GM10847 (cell line): ENCODE measurements around the gene HNRNPAB.

Source experiments
- POLR2A ChIP-seq: IDR thresholded peaks from 2 replicates; pipeline ENCODE4 v1.6.1; 2011; ENCODE audit not compliant: insufficient read length; ENCODE audit errors: extremely low read depth

The HNRNPAB gene

DNA sequence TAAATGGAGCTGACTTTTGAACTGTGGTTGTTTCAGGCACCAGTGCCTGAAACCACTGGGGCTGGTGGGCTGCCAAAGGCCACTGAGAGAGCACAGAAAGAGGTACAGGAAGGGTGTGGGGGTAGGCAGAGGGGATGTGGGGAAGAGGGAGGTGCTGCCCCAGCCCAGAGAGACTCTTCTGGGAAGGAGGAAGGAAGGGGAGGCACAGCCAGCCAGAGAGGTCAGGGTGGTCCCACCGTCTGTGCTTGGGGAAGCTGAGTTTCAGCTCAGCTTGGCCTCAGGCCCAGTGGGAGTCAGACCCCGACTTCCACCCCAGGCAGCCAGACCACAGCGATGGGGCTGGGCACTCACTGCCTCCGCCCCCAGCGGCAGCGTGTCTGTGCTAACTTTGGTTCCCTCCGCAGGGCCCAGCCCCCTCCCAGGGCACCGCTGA lies 36.9 kb downstream of the HNRNPAB start:
- no peak for TF ChIP-seq POLR2A

DNA sequence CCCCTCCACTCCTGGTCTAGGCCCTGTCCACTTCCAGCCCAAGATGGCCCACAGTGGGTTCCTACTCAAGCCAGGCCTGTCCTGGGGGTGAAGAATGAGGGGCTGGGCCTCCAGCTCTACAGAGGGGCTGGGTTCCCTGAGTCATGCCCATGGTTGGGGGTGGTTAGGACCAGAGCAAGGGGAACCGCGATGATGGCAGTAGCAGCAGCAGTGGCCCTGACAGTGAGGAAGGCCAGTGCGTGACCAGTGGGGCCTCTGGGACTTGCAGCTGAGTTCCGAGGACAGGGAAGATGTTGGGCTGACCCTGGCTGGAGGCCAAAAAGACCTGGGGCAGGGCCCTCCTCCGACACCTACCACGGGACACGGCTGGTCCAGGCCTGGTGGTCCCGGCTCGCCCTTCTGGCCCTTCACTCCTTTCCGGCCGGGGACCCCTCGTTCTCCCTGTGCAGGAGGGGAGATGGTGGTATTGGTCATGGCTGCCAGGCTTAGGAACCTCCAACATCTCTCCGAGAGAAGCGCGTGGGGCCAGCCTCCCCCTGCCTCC lies 37.4 kb downstream of the HNRNPAB start:
- no peak for TF ChIP-seq POLR2A

DNA sequence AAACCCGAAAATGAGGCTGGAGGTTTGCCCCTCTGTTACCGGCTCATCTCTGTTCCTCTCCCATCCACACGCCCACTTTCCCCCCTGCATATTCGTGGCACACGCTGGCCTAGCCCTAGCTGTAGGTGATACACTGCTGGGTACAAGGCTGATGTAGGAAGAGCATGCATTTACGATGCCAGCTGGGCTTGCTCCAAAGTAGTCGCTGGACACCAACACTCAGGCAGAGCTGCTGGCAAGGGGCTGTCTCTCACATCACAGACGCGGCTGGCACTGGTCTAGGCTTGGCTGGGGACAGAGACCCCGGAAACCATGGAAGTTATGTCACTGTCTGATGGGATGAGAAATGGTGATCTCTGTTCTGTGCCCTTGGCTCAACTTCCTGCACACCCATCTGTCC lies 38.1 kb downstream of the HNRNPAB start:
- no peak for TF ChIP-seq POLR2A

DNA sequence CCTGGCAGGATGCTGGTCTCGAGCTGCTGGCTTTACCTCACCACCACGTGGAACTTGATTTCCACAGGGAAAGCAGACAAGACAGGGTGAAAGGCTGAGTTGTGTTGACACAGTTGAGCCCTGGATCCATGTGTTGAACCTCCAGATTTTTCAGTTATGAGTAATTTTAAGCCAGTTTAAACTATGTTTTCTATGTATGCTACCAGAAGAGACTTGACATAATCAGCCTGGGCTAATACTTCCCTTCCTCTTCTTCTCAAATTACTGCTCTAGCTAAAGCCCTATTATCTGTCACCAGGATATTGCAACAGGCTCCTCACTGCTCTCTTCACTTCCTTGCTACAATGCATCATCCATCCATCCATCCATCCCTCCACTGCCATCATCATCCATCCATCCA lies 40.2 kb downstream of the HNRNPAB start:
- TF ChIP-seq POLR2A: no peak

DNA sequence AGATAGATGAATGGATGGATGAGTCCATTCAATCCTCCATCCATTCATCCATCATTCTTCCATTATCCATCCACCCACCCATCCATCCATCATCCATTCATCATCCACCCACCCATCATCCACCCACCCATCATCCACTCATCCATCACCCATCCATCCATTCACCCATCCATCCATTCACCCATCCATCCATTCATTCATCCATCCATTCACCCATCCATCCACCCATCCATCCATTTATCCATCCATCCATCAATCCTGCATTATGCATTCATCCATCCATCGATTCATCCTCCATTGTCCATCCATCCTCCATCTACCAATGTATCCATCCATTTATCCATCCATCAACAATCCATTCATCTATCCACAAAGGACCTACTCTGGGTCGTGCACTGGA lies 41.1 kb downstream of the HNRNPAB start:
- TF ChIP-seq POLR2A: no peak

DNA sequence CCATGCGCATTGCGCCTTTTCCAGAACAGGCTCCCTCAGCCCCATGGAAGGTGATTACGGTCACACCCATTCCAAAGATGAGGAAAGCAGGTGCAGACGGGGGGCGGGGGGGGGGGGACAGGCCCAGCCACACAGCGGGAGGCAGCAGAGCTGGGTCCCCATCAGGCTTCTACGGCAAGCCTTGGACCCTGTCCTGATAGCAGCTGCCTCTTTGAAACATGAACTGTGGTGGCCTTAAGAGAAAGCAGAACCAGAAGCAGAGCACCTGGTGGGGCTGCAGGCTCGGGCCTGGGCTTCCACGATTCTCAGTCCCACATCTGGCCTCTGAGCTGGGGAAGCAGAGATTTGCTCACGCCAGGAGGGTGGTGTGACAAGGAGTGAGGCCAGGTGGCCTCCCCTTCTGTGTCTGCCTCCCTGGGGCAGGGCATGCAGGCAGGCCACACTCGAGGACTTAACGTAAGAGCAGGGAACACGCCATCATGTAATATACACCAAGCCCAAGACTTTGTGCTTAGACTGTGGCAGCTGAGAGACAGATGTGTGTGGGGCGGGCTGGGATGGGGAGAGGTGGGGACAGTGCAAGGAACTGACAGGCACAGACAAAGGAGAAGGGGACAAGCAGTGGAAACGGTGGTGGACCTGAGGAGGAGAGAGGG lies 42.4 kb downstream of the HNRNPAB start:
- TF ChIP-seq POLR2A: no peak

DNA sequence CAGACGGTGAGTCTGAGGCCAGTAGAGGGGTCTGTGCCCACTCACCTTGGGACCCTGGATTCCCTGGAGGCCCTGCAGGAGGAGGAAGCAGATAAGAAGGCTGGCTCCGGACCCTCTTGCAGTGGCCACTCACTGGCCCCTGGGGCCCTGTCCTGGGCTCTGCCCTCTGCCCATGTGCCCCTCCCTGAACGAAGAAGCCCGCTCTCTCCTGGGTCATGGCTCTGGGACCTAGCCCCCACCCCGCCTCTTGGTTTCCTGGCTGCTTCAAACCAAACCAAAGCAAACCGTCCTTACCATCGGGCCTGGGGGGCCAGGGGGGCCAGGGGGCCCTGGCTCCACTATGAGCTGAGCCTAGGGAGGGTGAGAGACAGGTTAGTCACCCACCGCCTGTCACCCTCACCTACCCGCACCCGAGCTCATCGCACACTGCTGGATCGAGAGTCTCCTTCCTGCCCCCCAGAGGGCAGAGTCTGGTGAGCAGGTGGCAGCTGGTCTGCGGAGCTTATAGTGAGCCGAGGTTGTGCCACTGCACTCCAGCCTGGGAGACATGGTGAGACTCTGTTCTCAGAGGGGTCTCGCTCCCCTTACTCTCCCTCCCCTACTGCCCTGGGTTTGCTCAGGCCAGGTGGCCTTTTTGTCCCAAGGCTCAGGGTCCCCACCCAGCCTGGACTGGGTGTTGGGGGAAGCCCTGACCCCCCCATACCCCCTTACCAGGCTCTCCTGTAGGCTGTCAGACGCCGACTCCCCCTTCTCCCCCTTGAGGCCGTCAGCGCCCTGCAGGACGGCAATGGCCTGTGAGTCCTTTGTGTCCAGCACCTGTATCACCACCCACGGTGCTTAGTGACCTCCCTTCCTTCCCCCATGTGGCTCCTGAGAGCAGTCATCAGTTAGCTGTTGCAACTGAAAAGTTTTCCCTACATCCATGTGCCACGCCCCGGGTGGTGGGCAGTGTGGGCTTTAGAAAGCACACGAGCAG lies 43.4 kb downstream of the HNRNPAB start:
- TF ChIP-seq POLR2A: no peak

DNA sequence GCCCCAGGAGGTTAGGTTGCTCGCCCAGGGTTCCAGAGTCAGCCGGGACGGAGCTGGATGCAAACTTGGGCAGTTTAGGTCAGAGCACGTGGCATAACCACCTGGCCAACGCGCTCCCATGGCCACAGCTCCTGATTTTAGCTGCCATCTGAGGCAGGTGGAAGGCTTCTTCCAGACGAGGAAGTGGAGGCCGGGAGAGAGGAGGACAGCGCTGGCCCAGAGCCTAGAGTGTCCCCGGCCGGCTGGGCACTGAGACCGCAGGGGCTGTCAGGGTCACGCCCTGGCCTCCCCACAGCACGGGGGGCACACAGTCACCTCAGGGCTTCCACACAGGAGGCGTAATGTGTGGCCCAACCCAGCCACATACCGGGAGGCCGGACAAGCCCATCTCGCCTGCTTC lies 44.4 kb downstream of the HNRNPAB start:
- no peak for TF ChIP-seq POLR2A

DNA sequence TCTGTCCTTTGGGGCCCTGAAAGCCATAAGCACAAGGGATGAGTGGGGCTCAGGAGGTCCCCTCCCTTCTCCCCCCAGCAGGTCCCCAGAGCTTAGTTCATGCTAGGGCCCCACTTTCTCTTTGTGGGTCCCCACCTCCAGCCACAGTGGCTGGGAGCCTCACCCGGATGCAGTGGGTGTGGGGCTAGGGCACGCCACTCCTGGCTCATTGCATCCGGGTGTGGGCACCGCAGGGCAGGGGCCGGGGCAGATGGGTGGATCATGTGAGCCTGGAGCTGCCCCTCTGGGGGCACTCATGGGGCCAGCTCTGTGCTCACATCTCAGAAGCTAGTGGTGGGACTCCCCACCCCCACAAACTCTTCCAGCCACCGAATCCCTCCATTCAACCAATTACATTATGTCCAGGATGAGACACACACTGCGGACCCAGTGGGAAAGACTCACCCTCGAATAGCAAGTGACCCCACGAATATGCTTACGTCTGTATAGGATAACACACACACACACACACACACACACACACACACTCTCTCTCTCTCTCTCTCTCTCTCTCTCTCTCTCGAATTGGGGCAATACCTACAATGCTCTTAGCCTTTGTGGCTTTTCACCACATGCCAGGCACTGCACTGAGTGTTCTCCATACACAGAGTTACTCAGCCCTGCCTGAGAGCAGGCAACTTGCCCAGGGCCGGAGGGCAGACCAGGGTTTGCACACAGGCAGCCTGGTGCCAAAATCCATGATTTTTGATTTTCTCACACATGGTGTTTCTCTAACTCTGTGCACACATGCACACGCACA lies 45.1 kb downstream of the HNRNPAB start:
- TF ChIP-seq POLR2A: no peak

DNA sequence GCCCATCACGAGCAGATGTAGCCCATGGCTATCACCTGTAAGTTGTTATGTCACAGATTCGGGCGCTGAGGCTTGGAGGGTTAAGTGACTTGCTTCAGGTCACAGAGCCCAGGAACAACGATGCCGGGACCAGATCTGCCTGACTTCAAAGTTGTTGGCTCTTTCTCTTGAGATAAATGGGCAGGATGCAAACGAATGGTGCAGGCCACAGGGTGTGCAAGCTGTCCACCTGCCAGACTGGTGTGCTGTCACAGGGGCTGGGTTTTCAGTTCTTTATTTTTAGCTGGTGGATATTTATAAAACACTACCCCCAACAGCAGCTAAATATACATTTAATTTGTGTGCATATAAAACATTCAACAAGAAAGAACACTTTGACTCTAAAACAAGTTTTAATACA lies 45.9 kb downstream of the HNRNPAB start:
- TF ChIP-seq POLR2A: no peak

DNA sequence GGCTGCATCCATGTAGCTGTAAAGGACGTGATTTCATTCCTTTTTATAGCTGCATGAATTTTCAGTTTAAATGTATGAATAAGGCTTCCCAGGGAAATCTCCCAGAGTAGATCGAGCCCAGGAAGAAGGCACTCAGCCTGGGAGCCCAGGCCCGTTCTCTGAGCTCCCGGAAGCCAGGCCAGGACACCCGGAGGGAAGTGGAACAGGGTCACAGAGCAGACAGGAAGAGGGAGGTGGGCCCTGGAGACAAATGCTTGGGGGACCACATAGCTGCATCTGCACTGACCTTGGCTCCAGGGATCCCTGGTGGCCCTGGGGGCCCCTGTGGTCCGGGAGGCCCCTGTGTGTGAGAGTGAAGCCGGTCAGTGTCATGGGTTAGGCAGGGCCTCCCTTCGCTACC lies 47.9 kb downstream of the HNRNPAB start:
- no peak for TF ChIP-seq POLR2A

DNA sequence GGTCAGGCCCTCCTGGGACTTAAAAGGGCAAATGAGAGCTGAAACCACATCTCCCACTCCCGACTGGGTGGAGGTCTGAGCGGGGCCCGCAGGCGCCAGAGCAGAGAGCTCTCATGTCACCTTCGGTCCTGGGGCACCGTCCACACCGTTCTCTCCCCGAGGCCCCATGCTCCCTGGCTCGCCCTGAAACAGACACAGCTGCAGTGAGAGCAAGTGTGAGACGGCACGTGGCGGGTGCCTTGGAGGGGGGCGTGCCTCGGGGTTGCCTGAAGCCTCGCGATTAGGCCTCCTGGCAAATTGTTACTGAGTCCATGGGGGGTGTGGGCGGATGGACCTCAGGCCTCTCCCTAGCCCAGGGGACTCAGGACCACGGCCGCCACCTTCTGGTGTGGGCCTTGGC lies 52.4 kb downstream of the HNRNPAB start:
- no peak for TF ChIP-seq POLR2A

DNA sequence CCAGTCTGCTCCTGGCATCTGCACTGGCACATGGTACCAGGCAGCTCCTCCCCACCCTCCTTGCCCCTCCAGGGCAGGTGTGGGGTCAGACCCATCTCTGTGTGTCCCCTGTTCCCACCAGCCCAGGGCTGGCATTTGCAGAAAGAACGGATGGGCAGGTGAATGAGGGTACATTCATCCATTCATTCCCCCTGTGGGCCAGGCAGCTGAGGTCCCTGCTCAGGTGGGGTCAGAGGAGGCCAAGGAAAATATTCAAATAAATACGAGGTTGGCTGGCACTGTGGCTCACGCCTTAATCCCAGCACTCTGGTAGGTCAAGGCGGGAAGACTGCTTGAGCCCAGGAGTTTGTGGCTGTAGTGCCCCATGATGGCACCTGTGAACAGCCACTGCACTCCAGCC lies 53.3 kb downstream of the HNRNPAB start:
- TF ChIP-seq POLR2A: no peak

DNA sequence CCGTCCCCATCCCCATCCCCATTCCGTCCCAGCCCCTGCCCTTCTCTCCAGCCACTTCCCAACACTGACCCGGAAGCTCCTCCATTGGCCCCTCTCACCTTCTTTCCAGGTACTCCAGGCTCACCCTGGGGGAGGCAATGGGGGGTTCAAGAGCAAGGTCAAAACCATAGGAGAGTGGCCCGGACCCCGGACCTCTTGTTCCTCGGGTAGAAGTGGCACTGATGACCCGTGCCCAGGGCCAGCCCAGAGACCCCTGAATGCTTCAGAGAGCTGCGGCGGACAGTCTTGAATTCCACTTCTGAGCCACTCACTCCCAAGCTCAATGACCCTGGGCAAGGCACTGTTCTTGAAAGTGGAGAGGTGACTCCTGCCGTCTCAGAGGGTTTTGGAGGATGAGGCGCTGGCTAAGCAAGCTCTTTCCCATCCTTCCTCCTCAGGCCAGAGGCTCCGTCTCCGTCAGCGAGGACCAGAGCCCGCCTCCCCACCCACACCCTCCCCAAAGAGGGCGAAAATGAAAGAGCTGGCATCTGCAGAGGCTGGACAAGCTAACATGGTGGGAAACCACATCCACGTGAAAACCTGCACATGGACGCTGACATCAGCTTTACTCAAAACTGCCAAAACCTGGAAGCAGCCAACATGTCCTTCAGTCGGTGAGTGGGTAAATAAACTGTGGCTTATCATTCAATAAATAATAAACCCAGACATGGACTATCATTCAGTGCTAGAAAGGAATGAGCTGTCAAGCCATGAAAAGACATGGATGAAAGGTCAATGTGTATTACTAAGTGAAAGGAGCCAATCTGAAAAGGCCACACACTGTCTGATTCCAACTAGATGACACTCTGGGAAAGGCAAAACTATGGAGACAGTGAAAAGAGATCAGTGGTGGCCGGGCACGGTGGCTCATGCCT lies 55.5 kb downstream of the HNRNPAB start:
- no peak for TF ChIP-seq POLR2A
